Large intestine (tissue), 12 donors: Measurements from ENCODE around the gene TCEAL7. TPM values are rescaled to one million over a fixed set of nuclear protein-coding genes. Genes with fewer than 3 reads are reported as not detected.
"Not testable (repeated sequence)": the region's sequence is repeated elsewhere in the genome, so short reads cannot be mapped to it uniquely, and the experiment has no call there.

ENCODE experiments used
- DNase-seq, 2 donors: peaks; one replicate each; pipeline versions ENCODE4 v3.0.0 to v3.0.0-alpha.2; 2013
- H3K27ac ChIP-seq: one replicate; pipeline ENCODE4 v1.5.1; 2013; ENCODE audit warnings: low read length
- H3K27me3 ChIP-seq: 2 replicates; pipeline ENCODE4 v1.6.1; 2013; ENCODE audit warnings: low read length; ENCODE audit not compliant: control insufficient read depth, insufficient read depth
- H3K36me3 ChIP-seq: 2 replicates; pipeline ENCODE4 v1.6.1; 2013; ENCODE audit warnings: low read length; ENCODE audit not compliant: control insufficient read depth, insufficient read depth
- H3K4me1 ChIP-seq: one replicate; pipeline ENCODE4 v1.6.1; 2013; ENCODE audit warnings: low read length; ENCODE audit not compliant: control insufficient read depth, insufficient read depth
- H3K4me3 ChIP-seq: one replicate; pipeline ENCODE4 v1.5.1; 2013; ENCODE audit warnings: low read length
- H3K9me3 ChIP-seq: one replicate; pipeline ENCODE4 v1.6.1; 2013; ENCODE audit warnings: mild to moderate bottlenecking, low read depth, low read length, moderate library complexity; ENCODE audit not compliant: control insufficient read depth
- WGBS: methylation state at CpG from one replicate; pipeline ENCODE4 v1.1.5; 2013; ENCODE audit warnings: low lambda C conversion rate; ENCODE audit not compliant: insufficient coverage; 5-methylcytosine and 5-hydroxymethylcytosine counted together
- long read RNA-seq, 11 donors: transcript quantifications; one replicate each; lab custom pipeline, GENCODE V29; 2026
- polyA plus RNA-seq: library from polyadenylated mRNA; unstranded; fragments of 120-200 nt; gene quantifications from one replicate; pipeline ENCODE4 v1.2.1, GENCODE V29; 2013

TCEAL7 gene
- polyA plus RNA-seq: 27.3 TPM
- long read RNA-seq, donor 1, partial matches to known transcripts: 0 of 3 reads
- long read RNA-seq, donor 1, other reads (novel, unspliced or antisense): 0 of 3 reads
- long read RNA-seq, donor 2, transcript TCEAL7-201 (3 exons, 1,177 nt): major isoform, 11 of 11 reads
- long read RNA-seq, donor 2, partial matches to known transcripts: 0 of 11 reads
- long read RNA-seq, donor 2, other reads (novel, unspliced or antisense): 0 of 11 reads
- long read RNA-seq, donor 3, partial matches to known transcripts: 14 of 28 reads
- long read RNA-seq, donor 3, other reads (novel, unspliced or antisense): 8 of 28 reads
- long read RNA-seq, donor 4: 0 reads
- long read RNA-seq, donor 5, transcript TCEAL7-201 (3 exons, 1,177 nt): major isoform, 6 of 58 reads
- long read RNA-seq, donor 5, partial matches to known transcripts: 27 of 58 reads
- long read RNA-seq, donor 5, other reads (novel, unspliced or antisense): 21 of 58 reads
- long read RNA-seq, donor 6, partial matches to known transcripts: 20 of 26 reads
- long read RNA-seq, donor 6, other reads (novel, unspliced or antisense): 0 of 26 reads
- long read RNA-seq, donor 7, transcript TCEAL7-201 (3 exons, 1,177 nt): minor isoform, 5 of 11 reads
- long read RNA-seq, donor 7, transcript TCEAL7-202 (3 exons, 852 nt): major isoform, 6 of 11 reads
- long read RNA-seq, donor 7, partial matches to known transcripts: 0 of 11 reads
- long read RNA-seq, donor 7, other reads (novel, unspliced or antisense): 0 of 11 reads
- long read RNA-seq, donor 8, transcript TCEAL7-201 (3 exons, 1,177 nt): major isoform, 11 of 14 reads
- long read RNA-seq, donor 8, partial matches to known transcripts: 0 of 14 reads
- long read RNA-seq, donor 8, other reads (novel, unspliced or antisense): 0 of 14 reads
- long read RNA-seq, donor 9, transcript TCEAL7-201 (3 exons, 1,177 nt): major isoform, 12 of 12 reads
- long read RNA-seq, donor 9, partial matches to known transcripts: 0 of 12 reads
- long read RNA-seq, donor 9, other reads (novel, unspliced or antisense): 0 of 12 reads
- long read RNA-seq, donor 10, partial matches to known transcripts: 0 of 5 reads
- long read RNA-seq, donor 10, other reads (novel, unspliced or antisense): 0 of 5 reads
- long read RNA-seq, donor 11, partial matches to known transcripts: 0 of 5 reads
- long read RNA-seq, donor 11, other reads (novel, unspliced or antisense): 0 of 5 reads

GRCh38 chrX:103329991-103330390 lies at the start of gene TCEAL7:
TSS of gene TCEAL7 (plus strand) at chrX:103330239. CDS start at chrX:103331404, 1,165 bp downstream.
- H3K4me1 ChIP-seq: no peaks in the 10 kb centered on the region
- DNase-seq: peak; percentile 26 to 40
- peaks cover 2% of the 10 kb centered on the region for H3K27me3 ChIP-seq
- no peaks in the 10 kb centered on the region for H3K9me3 ChIP-seq
- H3K4me3 ChIP-seq: peak within 1 kb of the TSS; percentile 40
- H3K36me3 ChIP-seq: no peaks in the 10 kb centered on the region
- peak within 1 kb of the TSS; percentile 45 for H3K27ac ChIP-seq
- WGBS: no CpG with 5 or more reads among the region's 11 CpGs

- Histone ChIP-seq H3K27ac (no peak overlapping the region), H3K4me3 (no peak overlapping the region), H3K27me3 (no peaks in the 10 kb centered on the region), H3K4me1 (no peaks in the 10 kb centered on the region), H3K9me3 (no peaks in the 10 kb centered on the region), H3K36me3 (no peaks in the 10 kb centered on the region)
- DNase-seq: no peak
- WGBS: no CpG with 5 or more reads among the region's 2 CpGs
Observed at GRCh38 chrX:103293118-103293517, 36.9 kb upstream of the TCEAL7 start.

DNA sequence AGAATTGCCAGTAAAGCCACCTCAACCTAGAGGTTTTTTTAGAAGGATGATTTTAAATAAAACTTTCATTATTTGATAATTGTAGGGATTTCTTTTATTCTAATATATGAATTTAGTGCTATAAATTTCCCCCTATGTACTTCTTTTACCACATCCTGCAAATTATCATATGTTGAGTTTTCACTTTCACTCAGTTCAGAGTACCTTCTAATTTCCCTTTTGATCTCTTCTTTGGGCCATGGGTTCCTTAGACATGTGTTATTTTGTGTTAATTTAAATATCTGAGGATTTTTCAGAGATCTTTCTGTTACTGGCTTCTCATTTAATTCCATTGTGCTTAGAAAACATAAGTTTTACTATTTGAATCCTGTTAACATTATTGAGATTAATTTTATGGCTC lies 25.3 kb upstream of the TCEAL7 start:
- DNase-seq: no peak
- Histone ChIP-seq H3K27me3 (no peaks in the 10 kb centered on the region), H3K27ac (no peak overlapping the region), H3K36me3 (no peaks in the 10 kb centered on the region), H3K9me3 (no peaks in the 10 kb centered on the region), H3K4me3 (no peak overlapping the region), H3K4me1 (no peaks in the 10 kb centered on the region)

GRCh38 chrX:103305666-103306065 lies 24.4 kb upstream of the TCEAL7 start:
- not testable (repeated sequence) for H3K36me3 ChIP-seq, H3K27ac ChIP-seq, H3K4me1 ChIP-seq, H3K27me3 ChIP-seq, DNase-seq, H3K9me3 ChIP-seq, H3K4me3 ChIP-seq
- no CpG with 5 or more reads among the region's 4 CpGs for WGBS

DNA sequence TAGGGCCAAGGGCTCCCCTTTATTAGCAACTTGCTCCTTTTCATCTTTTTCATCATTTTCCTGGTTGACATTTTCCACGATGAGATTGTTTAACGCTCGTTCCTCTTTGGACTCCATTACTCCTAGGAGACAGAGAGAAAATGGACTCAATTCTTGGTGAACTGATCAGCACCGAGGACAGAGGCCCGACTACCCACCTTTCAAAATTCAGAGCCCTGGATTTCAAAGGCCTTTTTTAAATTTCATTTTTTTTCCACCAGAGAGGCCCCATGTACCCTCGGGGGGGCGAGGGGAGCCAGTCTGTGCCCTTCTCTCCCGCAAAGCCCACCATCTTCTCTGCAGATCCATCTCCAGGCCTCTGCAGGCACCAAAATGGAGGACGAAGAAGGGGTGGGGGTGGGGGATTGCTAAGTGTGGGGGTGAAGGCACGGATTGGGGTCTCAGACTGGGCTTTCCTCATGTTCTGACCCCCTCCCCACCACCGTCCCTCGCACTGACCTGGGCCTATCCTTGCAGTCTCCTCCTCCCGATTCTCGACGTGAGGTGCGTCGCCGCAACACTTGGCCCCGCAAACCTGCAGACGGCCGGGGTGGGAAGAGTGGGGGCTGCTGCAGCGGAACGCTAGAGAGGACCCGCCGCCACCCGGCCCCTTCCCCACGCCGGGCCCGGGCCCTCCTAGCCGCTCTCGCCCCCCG lies 20.0 kb upstream of the TCEAL7 start:
- Histone ChIP-seq H3K4me1 (no peaks in the 10 kb centered on the region), H3K9me3 (no peaks in the 10 kb centered on the region), H3K27me3 (no peaks in the 10 kb centered on the region), H3K4me3 (peak overlapping the region; percentile 64), H3K27ac (peak overlapping the region; percentile 45), H3K36me3 (no peaks in the 10 kb centered on the region)
- DNase-seq: no peak
- no CpG with 5 or more reads among the region's 32 CpGs for WGBS

DNA sequence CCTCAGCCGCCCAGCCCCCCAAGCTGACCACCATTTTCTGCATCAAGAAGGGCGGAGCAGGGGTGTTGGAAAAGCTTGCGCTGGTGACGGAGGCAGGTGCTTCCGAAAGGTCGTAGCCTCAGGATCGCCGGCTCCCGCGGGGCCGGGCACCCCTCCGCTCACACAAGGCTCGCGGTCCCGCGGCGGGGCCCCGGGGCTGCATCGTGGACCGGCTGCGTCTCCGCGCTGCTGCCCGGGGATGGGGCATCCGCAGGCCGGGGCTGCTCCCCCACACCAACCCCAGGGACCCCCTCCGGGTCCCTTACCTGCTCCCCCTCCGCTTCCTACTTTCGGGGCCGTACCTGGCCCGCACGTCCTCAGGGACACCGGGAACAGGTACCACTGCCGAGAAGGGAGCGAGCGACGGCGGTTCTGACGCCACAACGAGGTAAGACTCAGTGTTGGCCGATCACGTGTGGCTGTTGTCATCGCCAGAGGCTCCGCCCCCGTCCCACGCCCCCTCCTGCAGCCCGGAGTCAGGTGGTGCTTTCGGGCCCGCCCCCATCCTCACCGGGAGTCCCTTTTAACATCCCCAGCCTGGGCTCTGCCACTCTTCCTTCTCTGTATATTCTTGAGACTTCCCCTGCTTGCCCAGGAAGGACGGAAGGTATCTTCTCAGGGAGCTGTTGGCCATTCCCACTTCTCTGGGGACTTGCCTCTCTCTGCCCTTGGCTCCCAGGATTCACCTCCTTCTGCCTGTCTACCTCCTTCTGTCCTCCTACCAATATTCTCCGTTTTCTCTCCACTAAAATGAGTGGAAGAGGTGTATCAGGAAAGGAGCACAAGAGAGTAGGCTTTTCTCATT lies 19.3 kb upstream of the TCEAL7 start, which contains the start of gene BEX2:
BEX2 (minus strand) TSS at position 436 of the 844 bp plus-strand sequence. CDS start 1,014 bp downstream, outside the sequence.
- no peaks in the 10 kb centered on the region for H3K9me3 ChIP-seq
- WGBS: no CpG with 5 or more reads among the region's 52 CpGs
- H3K27ac ChIP-seq: peak within 1 kb of the TSS; percentile 46

DNA sequence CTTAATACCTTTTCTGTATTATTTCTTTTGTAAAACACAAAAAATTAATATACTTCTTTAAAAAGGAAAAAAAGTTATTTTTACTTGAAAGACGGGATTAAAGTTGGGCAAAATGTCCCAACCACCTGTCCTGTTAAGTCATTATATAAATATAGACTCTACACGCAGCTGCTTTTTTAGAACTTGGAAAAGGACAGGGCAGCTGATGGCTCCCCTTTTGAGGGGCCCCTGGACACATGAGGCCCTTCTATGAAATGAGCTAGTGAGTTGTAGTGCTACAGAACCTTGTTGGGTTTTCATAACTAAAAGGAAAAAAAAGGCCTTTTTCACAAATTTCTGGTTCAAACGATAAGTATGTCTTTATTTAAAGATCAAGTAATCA lies 18.6 kb upstream of the TCEAL7 start:
- Histone ChIP-seq H3K4me3 (peak overlapping the region; percentile 64), H3K27me3 (no peaks in the 10 kb centered on the region), H3K27ac (peak overlapping the region; percentile 46), H3K9me3 (no peaks in the 10 kb centered on the region), H3K4me1 (no peaks in the 10 kb centered on the region), H3K36me3 (no peaks in the 10 kb centered on the region)
- no CpG with 5 or more reads among the region's 3 CpGs for WGBS
- DNase-seq: no peak

More for the DNA sequence above, 19.3 kb upstream of the TCEAL7 start, which contains the start of gene BEX2:
- peak; percentile 74 to 85 for DNase-seq
- Histone ChIP-seq H3K36me3 (no peaks in the 10 kb centered on the region), H3K4me1 (no peaks in the 10 kb centered on the region), H3K27me3 (no peaks in the 10 kb centered on the region), H3K4me3 (peak within 1 kb of the TSS; percentile 64)

- Histone ChIP-seq H3K9me3 (no peaks in the 10 kb centered on the region), H3K27ac (peak overlapping the region; percentile 45), H3K36me3 (no peaks in the 10 kb centered on the region), H3K4me3 (peak overlapping the region; percentile 40), H3K27me3 (peaks cover 2% of the 10 kb centered on the region), H3K4me1 (no peaks in the 10 kb centered on the region)
- 0% methylated on average over 1 of the region's 21 CpGs for WGBS
- peak in 1 of 2 donors; percentile 12 for DNase-seq
Observed at GRCh38 chrX:103330681-103331288, 746 bp downstream of the TCEAL7 start.

DNA sequence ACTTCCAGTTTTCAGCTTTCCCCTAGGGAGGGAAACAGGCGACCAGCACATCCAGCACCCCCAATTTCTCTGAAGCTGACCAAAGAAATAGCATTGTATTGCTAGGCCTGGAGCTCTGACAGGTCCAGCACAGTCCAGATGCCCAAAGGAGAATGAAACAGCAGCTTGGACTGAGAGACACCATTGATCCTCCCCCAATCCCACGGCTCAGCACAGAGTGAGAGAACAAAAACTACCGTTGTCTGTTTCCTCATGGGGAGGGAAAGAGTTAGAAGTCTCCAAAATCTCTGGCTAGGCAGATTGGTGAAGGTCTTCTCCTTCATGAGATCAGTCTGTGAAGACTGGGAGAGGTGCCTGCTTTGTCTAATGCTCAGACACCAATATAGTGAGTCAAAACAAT lies 8.6 kb downstream of the TCEAL7 start:
- H3K36me3 ChIP-seq: no peaks in the 10 kb centered on the region
- H3K27me3 ChIP-seq: no peaks in the 10 kb centered on the region
- no peaks in the 10 kb centered on the region for H3K9me3 ChIP-seq
- H3K4me3 ChIP-seq: no peak overlapping the region
- no peak for DNase-seq
- no peak overlapping the region for H3K27ac ChIP-seq
- no peaks in the 10 kb centered on the region for H3K4me1 ChIP-seq
- no CpG with 5 or more reads among the region's 3 CpGs for WGBS
